ENCODE results near the gene TNNC1. TPM values are rescaled to one million over a fixed set of nuclear protein-coding genes. Genes with fewer than 3 reads are reported as not detected.
A peak's percentile ranks its signal among the peaks of the same experiment; 100 is the strongest.

The TNNC1 gene
- polyA plus RNA-seq, 3 donors, result not detected

DNA sequence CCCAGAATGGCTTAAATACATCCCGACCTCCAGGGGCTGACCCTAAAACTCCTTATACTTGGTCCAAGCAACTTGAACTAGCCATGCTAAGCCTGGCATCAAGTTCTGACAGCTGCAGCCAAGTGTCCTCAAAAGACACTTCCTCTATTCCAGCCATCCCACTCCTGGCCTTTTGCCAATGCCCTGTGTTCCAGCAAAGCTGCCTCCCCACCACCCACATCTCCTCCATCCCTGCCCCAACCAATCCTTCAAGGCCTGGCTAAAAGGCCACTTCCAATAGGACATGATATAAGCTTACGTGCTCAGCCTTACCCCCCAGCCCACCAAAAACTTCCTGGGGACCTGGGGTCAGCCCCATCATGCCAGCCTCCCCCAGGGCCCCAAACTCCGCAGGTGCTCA lies 49.9 kb downstream of the TNNC1 start:
- Histone ChIP-seq H3K4me2 (replicated peaks; ENCODE audit: extremely low read depth, low read length, poor library complexity, severe bottlenecking) (no peak overlapping the region), H3K9me3 (replicated peaks in 1 of 2; ENCODE audit: control insufficient read depth in 1 of 2, insufficient read depth in 1 of 2, low read length in 2 of 2) (no peaks in the 10 kb centered on the region), H3K27me3 (ENCODE audit: control insufficient read depth in 2 of 2, insufficient read depth in 2 of 2, low read length in 2 of 2) (no peaks in the 10 kb centered on the region), H3K79me2 (ENCODE audit: insufficient read depth, low read length) (peaks cover 19% of the 10 kb centered on the region), H3K36me3 (replicated peaks in 1 of 2; ENCODE audit: control insufficient read depth in 1 of 2, insufficient read depth in 2 of 2, low read length in 2 of 2) (peaks cover 86 to 93% of the 10 kb centered on the region in 2 donors), H3K27ac (ENCODE audit: low read depth in 1 of 2, low read length in 2 of 2) (no peak overlapping the region), H3K4me1 (ENCODE audit: control insufficient read depth in 1 of 2, insufficient read depth in 2 of 2, low read length in 2 of 2) (peaks cover 5 to 9% of the 10 kb centered on the region in 2 donors), H2AFZ (ENCODE audit: insufficient read depth, low read depth, low read length, poor library complexity, severe bottlenecking) (no peak overlapping the region), H4K20me1 (ENCODE audit: insufficient read depth, low read length) (peaks cover 9% of the 10 kb centered on the region), H3K4me3 (replicated peaks in 1 of 3; ENCODE audit: low read depth in 2 of 3, low read length in 3 of 3) (no peak overlapping the region), H3K9ac (ENCODE audit: insufficient read depth, low read length, poor library complexity, severe bottlenecking) (no peak overlapping the region)
- Mint-ChIP-seq H3K4me1 (peaks cover 10% of the 10 kb centered on the region), H3K9me3 (no peaks in the 10 kb centered on the region), H3K27ac (peak overlapping the region in 4 of 7 donors; percentile 6 to 78 (median 46)), H3K27me3 (ENCODE audit: low read depth in 3 of 3) (no peaks in the 10 kb centered on the region), H3K4me3 (no peak overlapping the region), H3K36me3 (peaks cover 82 to 91% of the 10 kb centered on the region in 2 donors)
- WGBS (ENCODE audit: insufficient coverage), result 97% methylated on average over 3 of the region's 3 CpGs
- no peak for DNase-seq
- intact Hi-C loops (cut with micrococcal nuclease), result loop anchor here in 1 of 2 donors (10.0 kb wide), 1 partner anchor 119 kb away; the partner anchor contains the start of gene GLYCTK
- TF ChIP-seq, protein P1, sequence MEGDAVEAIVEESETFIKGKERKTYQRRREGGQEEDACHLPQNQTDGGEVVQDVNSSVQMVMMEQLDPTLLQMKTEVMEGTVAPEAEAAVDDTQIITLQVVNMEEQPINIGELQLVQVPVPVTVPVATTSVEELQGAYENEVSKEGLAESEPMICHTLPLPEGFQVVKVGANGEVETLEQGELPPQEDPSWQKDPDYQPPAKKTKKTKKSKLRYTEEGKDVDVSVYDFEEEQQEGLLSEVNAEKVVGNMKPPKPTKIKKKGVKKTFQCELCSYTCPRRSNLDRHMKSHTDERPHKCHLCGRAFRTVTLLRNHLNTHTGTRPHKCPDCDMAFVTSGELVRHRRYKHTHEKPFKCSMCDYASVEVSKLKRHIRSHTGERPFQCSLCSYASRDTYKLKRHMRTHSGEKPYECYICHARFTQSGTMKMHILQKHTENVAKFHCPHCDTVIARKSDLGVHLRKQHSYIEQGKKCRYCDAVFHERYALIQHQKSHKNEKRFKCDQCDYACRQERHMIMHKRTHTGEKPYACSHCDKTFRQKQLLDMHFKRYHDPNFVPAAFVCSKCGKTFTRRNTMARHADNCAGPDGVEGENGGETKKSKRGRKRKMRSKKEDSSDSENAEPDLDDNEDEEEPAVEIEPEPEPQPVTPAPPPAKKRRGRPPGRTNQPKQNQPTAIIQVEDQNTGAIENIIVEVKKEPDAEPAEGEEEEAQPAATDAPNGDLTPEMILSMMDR (IDR thresholded peaks at IDR 0.05), result no peak

DNA sequence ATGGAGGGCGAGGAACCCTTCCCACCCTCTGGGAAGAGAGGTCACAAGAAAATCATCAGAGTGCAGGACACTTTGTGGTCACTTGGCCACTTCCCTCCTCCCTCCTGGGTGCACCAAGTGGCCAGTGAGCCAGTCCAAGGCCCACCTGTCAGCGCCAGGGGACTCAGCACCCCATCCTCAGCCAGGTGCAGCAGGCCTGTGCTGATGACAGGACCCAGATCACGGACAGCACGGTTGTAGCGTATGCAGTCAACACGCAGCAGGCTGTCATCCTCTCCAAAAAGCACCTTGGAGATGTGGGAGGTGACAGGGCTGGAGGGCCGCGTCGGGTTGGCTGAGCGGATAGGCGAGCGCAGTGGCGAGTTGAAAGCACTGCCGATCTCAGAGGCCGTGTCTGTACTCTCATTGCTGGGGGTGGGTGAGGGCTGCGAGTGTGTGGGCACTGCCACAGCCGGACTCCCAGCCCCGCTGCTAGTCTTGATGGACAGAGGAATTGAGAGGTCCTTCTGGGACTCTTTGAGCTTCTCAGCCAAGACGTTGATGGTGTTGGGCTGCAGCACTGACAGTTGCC lies 50.5 kb downstream of the TNNC1 start:
- TF ChIP-seq, protein P1 (IDR thresholded peaks at IDR 0.05), result no peak
- Histone ChIP-seq H2AFZ (ENCODE audit: insufficient read depth, low read depth, low read length, poor library complexity, severe bottlenecking) (no peak overlapping the region), H3K4me3 (replicated peaks in 1 of 3; ENCODE audit: low read depth in 2 of 3, low read length in 3 of 3) (no peak overlapping the region), H3K4me1 (ENCODE audit: control insufficient read depth in 1 of 2, insufficient read depth in 2 of 2, low read length in 2 of 2) (peaks cover 0 to 3% of the 10 kb centered on the region in 2 donors), H3K36me3 (replicated peaks in 1 of 2; ENCODE audit: control insufficient read depth in 1 of 2, insufficient read depth in 2 of 2, low read length in 2 of 2) (peaks cover 89 to 98% of the 10 kb centered on the region in 2 donors), H3K27ac (ENCODE audit: low read depth in 1 of 2, low read length in 2 of 2) (no peak overlapping the region), H4K20me1 (ENCODE audit: insufficient read depth, low read length) (peaks cover 9% of the 10 kb centered on the region), H3K9ac (ENCODE audit: insufficient read depth, low read length, poor library complexity, severe bottlenecking) (no peak overlapping the region), H3K4me2 (replicated peaks; ENCODE audit: extremely low read depth, low read length, poor library complexity, severe bottlenecking) (no peak overlapping the region), H3K9me3 (replicated peaks in 1 of 2; ENCODE audit: control insufficient read depth in 1 of 2, insufficient read depth in 1 of 2, low read length in 2 of 2) (no peaks in the 10 kb centered on the region), H3K27me3 (ENCODE audit: control insufficient read depth in 2 of 2, insufficient read depth in 2 of 2, low read length in 2 of 2) (no peaks in the 10 kb centered on the region), H3K79me2 (ENCODE audit: insufficient read depth, low read length) (peaks cover 13% of the 10 kb centered on the region)
- peaks cover 4% of the 10 kb centered on the region for H3K4me1 Mint-ChIP-seq
- peaks cover 79 to 97% of the 10 kb centered on the region in 2 donors for H3K36me3 Mint-ChIP-seq
- peaks cover 0 to 2% (median 0%) of the 10 kb centered on the region in 7 donors for H3K9me3 Mint-ChIP-seq
- H3K27ac Mint-ChIP-seq, result peak overlapping the region in 3 of 7 donors; percentile 58 to 76 (median 66)
- 100% methylated on average over 16 of the region's 19 CpGs for WGBS (ENCODE audit: insufficient coverage)
- H3K4me3 Mint-ChIP-seq, result no peak overlapping the region
- DNase-seq, result no peak
- intact Hi-C loops (cut with micrococcal nuclease), result loop anchor here in 1 of 2 donors (10.0 kb wide), 1 partner anchor 119 kb away; the partner anchor contains the start of gene GLYCTK
- H3K27me3 Mint-ChIP-seq (ENCODE audit: low read depth in 3 of 3), result no peaks in the 10 kb centered on the region
